ENCODE results near the gene CAPG.

The CAPG gene

GRCh38 chr2:85439025-85439472 lies 28.9 kb upstream of the CAPG start:
- in situ Hi-C loops (cut with MboI; ENCODE audit: low sequenced_read_pairs), result no loop called here

GRCh38 chr2:85438201-85439024 lies 28.2 kb upstream of the CAPG start:
- in situ Hi-C loops (cut with MboI; ENCODE audit: low sequenced_read_pairs), result no loop called here

- in situ Hi-C loops (cut with MboI; ENCODE audit: low sequenced_read_pairs), result no loop called here
Measured at GRCh38 chr2:85437488-85438200, 27.5 kb upstream of the CAPG start.

GRCh38 chr2:85436836-85437487 lies 26.8 kb upstream of the CAPG start:
- in situ Hi-C loops (cut with MboI; ENCODE audit: low sequenced_read_pairs), result no loop called here

GRCh38 chr2:85435981-85436835 lies 26.0 kb upstream of the CAPG start:
- in situ Hi-C loops (cut with MboI; ENCODE audit: low sequenced_read_pairs), result no loop called here

GRCh38 chr2:85435220-85435958 lies 25.2 kb upstream of the CAPG start:
- in situ Hi-C loops (cut with MboI; ENCODE audit: low sequenced_read_pairs), result no loop called here

GRCh38 chr2:85434696-85435095 lies 24.5 kb upstream of the CAPG start:
- in situ Hi-C loops (cut with MboI; ENCODE audit: low sequenced_read_pairs), result no loop called here

- in situ Hi-C loops (cut with MboI; ENCODE audit: low sequenced_read_pairs), result no loop called here
Measured at GRCh38 chr2:85433511-85434089, 23.4 kb upstream of the CAPG start.

GRCh38 chr2:85431570-85432205 lies 21.5 kb upstream of the CAPG start:
- in situ Hi-C loops (cut with MboI; ENCODE audit: low sequenced_read_pairs), result no loop called here

- in situ Hi-C loops (cut with MboI; ENCODE audit: low sequenced_read_pairs), result no loop called here
Measured at GRCh38 chr2:85430752-85431569, 20.8 kb upstream of the CAPG start.

- in situ Hi-C loops (cut with MboI; ENCODE audit: low sequenced_read_pairs), result no loop called here
Measured at GRCh38 chr2:85429924-85430289, 19.7 kb upstream of the CAPG start.

- in situ Hi-C loops (cut with MboI; ENCODE audit: low sequenced_read_pairs), result no loop called here
Measured at GRCh38 chr2:85429213-85429923, 19.2 kb upstream of the CAPG start.

- in situ Hi-C loops (cut with MboI; ENCODE audit: low sequenced_read_pairs), result no loop called here
Measured at GRCh38 chr2:85428343-85428881, 18.2 kb upstream of the CAPG start.

- in situ Hi-C loops (cut with MboI; ENCODE audit: low sequenced_read_pairs), result no loop called here
Measured at GRCh38 chr2:85427300-85427835, 17.2 kb upstream of the CAPG start.

GRCh38 chr2:85425588-85425987 lies 15.4 kb upstream of the CAPG start:
- in situ Hi-C loops (cut with MboI; ENCODE audit: low sequenced_read_pairs), result no loop called here

- in situ Hi-C loops (cut with MboI; ENCODE audit: low sequenced_read_pairs), result no loop called here
Measured at GRCh38 chr2:85423525-85423924, 13.4 kb upstream of the CAPG start.

- in situ Hi-C loops (cut with MboI; ENCODE audit: low sequenced_read_pairs), result no loop called here
Measured at GRCh38 chr2:85422072-85422457, 11.9 kb upstream of the CAPG start.

Data from HL-60/S4 treated with phorbol 12-myristate 13-acetate at 8.2 ng/mL for 4 days and 3 days (cell line).